Liver (tissue), 3 donors: ENCODE measurements around the gene GATA6.

Experiments
- RXRA ChIP-seq, 2 donors: IDR thresholded peaks; 2 replicates each; pipeline ENCODE4 v1.6.1; 2017 to 2018; ENCODE audit warnings: antibody characterized with exemption in 2 of 2, mild to moderate bottlenecking in 1 of 2
- TF ChIP-seq, protein P1 (sequence below): fragments of 150-350 bp; IDR thresholded peaks from 2 replicates; pipeline ENCODE4 v1.5.1; 2017; ENCODE audit warnings: improper control_type of control experiment, low read depth, low read length; ENCODE audit not compliant: missing input control
- TF ChIP-seq, protein P2 (sequence below): IDR thresholded peaks from 2 replicates; pipeline ENCODE4 v1.6.1; 2016; ENCODE audit warnings: antibody characterized with exemption
- TF ChIP-seq, protein P3 (sequence below): IDR thresholded peaks from 2 replicates; pipeline ENCODE4 v1.6.1; 2016; ENCODE audit warnings: antibody characterized with exemption
- donor health status: healthy.
- donor health status: healthy.

DNA sequence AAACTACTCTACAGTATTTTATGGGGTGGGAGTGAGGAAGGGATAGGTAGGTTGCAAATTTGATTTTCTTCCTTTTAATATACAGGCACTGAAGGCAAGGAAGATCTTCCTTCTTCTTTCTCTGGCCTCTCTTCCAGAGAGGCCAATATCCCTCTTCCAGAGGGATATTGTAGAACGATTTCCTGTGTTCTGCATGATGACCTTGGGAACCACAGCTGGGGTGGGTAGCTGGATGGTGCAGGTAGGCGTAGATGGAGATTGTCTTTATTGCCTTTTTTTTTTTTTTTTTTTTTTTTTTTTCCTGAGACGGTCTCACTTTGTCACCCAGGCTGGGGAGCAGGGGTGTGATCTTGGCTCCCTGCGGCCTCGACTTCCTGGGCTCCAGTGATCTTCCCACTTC is 49.4 kb downstream of the GATA6 start:
- TF ChIP-seq, protein P1, sequence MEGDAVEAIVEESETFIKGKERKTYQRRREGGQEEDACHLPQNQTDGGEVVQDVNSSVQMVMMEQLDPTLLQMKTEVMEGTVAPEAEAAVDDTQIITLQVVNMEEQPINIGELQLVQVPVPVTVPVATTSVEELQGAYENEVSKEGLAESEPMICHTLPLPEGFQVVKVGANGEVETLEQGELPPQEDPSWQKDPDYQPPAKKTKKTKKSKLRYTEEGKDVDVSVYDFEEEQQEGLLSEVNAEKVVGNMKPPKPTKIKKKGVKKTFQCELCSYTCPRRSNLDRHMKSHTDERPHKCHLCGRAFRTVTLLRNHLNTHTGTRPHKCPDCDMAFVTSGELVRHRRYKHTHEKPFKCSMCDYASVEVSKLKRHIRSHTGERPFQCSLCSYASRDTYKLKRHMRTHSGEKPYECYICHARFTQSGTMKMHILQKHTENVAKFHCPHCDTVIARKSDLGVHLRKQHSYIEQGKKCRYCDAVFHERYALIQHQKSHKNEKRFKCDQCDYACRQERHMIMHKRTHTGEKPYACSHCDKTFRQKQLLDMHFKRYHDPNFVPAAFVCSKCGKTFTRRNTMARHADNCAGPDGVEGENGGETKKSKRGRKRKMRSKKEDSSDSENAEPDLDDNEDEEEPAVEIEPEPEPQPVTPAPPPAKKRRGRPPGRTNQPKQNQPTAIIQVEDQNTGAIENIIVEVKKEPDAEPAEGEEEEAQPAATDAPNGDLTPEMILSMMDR, result no peak
- no peak for TF ChIP-seq RXRA (IDR thresholded peaks at IDR 0.05)
- TF ChIP-seq, protein P2, sequence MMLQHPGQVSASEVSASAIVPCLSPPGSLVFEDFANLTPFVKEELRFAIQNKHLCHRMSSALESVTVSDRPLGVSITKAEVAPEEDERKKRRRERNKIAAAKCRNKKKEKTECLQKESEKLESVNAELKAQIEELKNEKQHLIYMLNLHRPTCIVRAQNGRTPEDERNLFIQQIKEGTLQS, result no peak
- TF ChIP-seq, protein P3, sequence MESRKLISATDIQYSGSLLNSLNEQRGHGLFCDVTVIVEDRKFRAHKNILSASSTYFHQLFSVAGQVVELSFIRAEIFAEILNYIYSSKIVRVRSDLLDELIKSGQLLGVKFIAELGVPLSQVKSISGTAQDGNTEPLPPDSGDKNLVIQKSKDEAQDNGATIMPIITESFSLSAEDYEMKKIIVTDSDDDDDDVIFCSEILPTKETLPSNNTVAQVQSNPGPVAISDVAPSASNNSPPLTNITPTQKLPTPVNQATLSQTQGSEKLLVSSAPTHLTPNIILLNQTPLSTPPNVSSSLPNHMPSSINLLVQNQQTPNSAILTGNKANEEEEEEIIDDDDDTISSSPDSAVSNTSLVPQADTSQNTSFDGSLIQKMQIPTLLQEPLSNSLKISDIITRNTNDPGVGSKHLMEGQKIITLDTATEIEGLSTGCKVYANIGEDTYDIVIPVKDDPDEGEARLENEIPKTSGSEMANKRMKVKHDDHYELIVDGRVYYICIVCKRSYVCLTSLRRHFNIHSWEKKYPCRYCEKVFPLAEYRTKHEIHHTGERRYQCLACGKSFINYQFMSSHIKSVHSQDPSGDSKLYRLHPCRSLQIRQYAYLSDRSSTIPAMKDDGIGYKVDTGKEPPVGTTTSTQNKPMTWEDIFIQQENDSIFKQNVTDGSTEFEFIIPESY, result no peak
